Smooth muscle cell (in vitro differentiated cells): ENCODE measurements around the gene WDR83. TPM values are rescaled to one million over a fixed set of nuclear protein-coding genes. Genes with fewer than 3 reads are reported as not detected.

Experiments used
- DNase-seq: peaks from one replicate; lab custom pipeline; 2025; ENCODE audit not compliant: unreplicated experiment; lab: John Stamatoyannopoulos, UW
- H2AFZ ChIP-seq: fragments of 200-600 bp; sonication (generic); 2 replicates; pipeline ENCODE4 v1.6.0; 2016; ENCODE audit warnings: antibody characterized with exemption, low read depth, mild to moderate bottlenecking
- H3F3A ChIP-seq: fragments of 200-600 bp; sonication (generic); 2 replicates; pipeline ENCODE4 v1.6.0; 2017; ENCODE audit warnings: antibody characterized with exemption, low read depth
- H3K27ac ChIP-seq: fragments of 200-600 bp; sonication (generic); 2 replicates; pipeline ENCODE4 v1.5.1; 2016; ENCODE audit warnings: low read depth, mild to moderate bottlenecking
- H3K27me3 ChIP-seq: fragments of 200-600 bp; sonication (generic); 2 replicates; pipeline ENCODE4 v1.6.1; 2016; ENCODE audit warnings: low read depth, mild to moderate bottlenecking
- H3K36me3 ChIP-seq: fragments of 200-600 bp; sonication (generic); 2 replicates; pipeline ENCODE4 v1.5.1; 2016; ENCODE audit warnings: low read depth
- H3K4me1 ChIP-seq: fragments of 200-600 bp; sonication (generic); 2 replicates; pipeline ENCODE4 v1.5.1; 2016; ENCODE audit warnings: low read depth
- H3K4me2 ChIP-seq: fragments of 200-600 bp; sonication (generic); 2 replicates; pipeline ENCODE4 v1.6.0; 2016; ENCODE audit warnings: mild to moderate bottlenecking
- H3K4me3 ChIP-seq: fragments of 200-600 bp; sonication (generic); 2 replicates; pipeline ENCODE4 v1.5.1; 2016; ENCODE audit warnings: mild to moderate bottlenecking
- H3K79me2 ChIP-seq: fragments of 200-600 bp; sonication (generic); 2 replicates; pipeline ENCODE4 v1.6.0; 2016; ENCODE audit warnings: low read depth, mild to moderate bottlenecking
- H3K9ac ChIP-seq: fragments of 200-600 bp; sonication (generic); 2 replicates; pipeline ENCODE4 v1.6.0; 2016; ENCODE audit warnings: low read depth
- H3K9me3 ChIP-seq: fragments of 200-600 bp; sonication (generic); replicated peaks from 2 replicates; pipeline ENCODE4 v1.5.1; 2016; ENCODE audit warnings: low read depth
- H4K20me1 ChIP-seq: fragments of 200-600 bp; sonication (generic); 2 replicates; pipeline ENCODE4 v1.6.0; 2016; ENCODE audit warnings: low read depth
- WGBS: methylation state at CpG from one replicate; pipeline ENCODE4 v1.1.7; 2016; ENCODE audit warnings: low lambda C conversion rate; 5-methylcytosine and 5-hydroxymethylcytosine counted together
- polyA plus RNA-seq: library from polyadenylated mRNA; unstranded; fragments of >200 nt; fragmentation: Nextera tagmentation; extraction: Ambion mirVana; gene quantifications from 2 replicates; pipeline ENCODE4 v1.2.1, GENCODE V29; 2016
- total RNA-seq: library from RNA; depleted of rRNA; stranded (reverse); fragments of >200 nt; gene quantifications from 2 replicates; pipeline ENCODE4 v1.2.3, GENCODE V29; 2014
- TF ChIP-seq, protein P1 (sequence below): fragments of 200-600 bp; sonication (generic); IDR thresholded peaks from 2 replicates; pipeline ENCODE4 v1.5.1; 2017; ENCODE audit warnings: borderline replicate concordance, mild to moderate bottlenecking, antibody characterized with exemption; ENCODE audit not compliant: insufficient read depth, poor library complexity, severe bottlenecking

The WDR83 gene
- total and polyA plus RNA-seq, 2 experiments from 2014 or later, result 12.4 to 21.6 TPM

DNA sequence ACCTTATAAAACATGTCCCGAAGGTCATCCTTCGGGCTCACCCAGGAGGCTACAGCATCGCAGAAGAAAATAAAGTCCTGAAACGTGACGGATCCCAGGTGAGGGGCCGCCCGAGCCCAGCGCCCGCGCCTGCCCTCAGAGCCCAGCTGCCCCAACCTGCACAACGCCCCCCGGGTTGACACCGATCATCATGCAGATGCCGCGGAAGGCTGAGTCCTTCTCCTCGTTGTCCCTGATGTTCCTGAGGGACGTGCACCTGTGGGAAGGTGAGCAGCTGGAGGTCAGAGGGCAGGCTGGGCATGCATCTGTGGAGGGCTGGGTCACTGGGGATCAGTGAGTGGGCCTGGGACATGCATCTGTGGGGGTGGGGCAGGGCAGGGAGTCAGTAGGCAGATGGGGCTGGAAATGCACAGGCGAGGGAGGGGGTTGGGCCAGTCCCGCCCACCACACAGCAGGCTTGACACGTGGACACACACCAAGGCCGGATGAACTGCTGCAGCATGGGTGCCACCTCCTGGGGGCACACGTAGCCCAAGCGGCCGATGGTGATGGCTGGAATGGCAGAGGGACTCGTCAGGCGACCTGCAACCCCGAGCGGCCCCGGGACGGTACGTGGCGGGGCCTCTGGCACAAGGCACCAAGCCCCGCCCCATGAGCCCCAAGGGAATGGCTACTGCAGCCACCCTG lies 35.1 kb downstream of the WDR83 start:
- peaks cover 6% of the 10 kb centered on the region for H3F3A ChIP-seq
- no peaks in the 10 kb centered on the region for H3K36me3 ChIP-seq

GRCh38 chr19:12703046-12703445 lies 36.4 kb downstream of the WDR83 start:
- DNase-seq, result no peak
- no peaks in the 10 kb centered on the region for H3K27me3 ChIP-seq
- no peaks in the 10 kb centered on the region for H3K9me3 ChIP-seq
- WGBS, result 87% methylated on average over 9 of the region's 9 CpGs
- H3K4me2 ChIP-seq, result no peak overlapping the region
- H3K4me3 ChIP-seq, result no peak overlapping the region
- H3K9ac ChIP-seq, result no peak overlapping the region
- H3K4me1 ChIP-seq, result no peaks in the 10 kb centered on the region
- TF ChIP-seq, protein P1, sequence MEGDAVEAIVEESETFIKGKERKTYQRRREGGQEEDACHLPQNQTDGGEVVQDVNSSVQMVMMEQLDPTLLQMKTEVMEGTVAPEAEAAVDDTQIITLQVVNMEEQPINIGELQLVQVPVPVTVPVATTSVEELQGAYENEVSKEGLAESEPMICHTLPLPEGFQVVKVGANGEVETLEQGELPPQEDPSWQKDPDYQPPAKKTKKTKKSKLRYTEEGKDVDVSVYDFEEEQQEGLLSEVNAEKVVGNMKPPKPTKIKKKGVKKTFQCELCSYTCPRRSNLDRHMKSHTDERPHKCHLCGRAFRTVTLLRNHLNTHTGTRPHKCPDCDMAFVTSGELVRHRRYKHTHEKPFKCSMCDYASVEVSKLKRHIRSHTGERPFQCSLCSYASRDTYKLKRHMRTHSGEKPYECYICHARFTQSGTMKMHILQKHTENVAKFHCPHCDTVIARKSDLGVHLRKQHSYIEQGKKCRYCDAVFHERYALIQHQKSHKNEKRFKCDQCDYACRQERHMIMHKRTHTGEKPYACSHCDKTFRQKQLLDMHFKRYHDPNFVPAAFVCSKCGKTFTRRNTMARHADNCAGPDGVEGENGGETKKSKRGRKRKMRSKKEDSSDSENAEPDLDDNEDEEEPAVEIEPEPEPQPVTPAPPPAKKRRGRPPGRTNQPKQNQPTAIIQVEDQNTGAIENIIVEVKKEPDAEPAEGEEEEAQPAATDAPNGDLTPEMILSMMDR, result no peak
- no peak overlapping the region for H2AFZ ChIP-seq
- no peaks in the 10 kb centered on the region for H3K79me2 ChIP-seq
- H3F3A ChIP-seq, result peaks cover 5% of the 10 kb centered on the region
- no peaks in the 10 kb centered on the region for H3K36me3 ChIP-seq
- H3K27ac ChIP-seq, result no peak overlapping the region
- H4K20me1 ChIP-seq, result no peaks in the 10 kb centered on the region

More for the DNA sequence above, 35.1 kb downstream of the WDR83 start:
- WGBS, result 97% methylated on average over 31 of the region's 33 CpGs
- H3K27ac ChIP-seq, result no peak overlapping the region
- no peak overlapping the region for H3K4me3 ChIP-seq
- no peak for DNase-seq
- no peak overlapping the region for H3K9ac ChIP-seq
- no peaks in the 10 kb centered on the region for H3K4me1 ChIP-seq
- H3K4me2 ChIP-seq, result no peak overlapping the region
- no peaks in the 10 kb centered on the region for H3K27me3 ChIP-seq
- TF ChIP-seq, protein P1, result no peak
- no peaks in the 10 kb centered on the region for H3K9me3 ChIP-seq
- no peak overlapping the region for H2AFZ ChIP-seq
- H4K20me1 ChIP-seq, result no peaks in the 10 kb centered on the region
- no peaks in the 10 kb centered on the region for H3K79me2 ChIP-seq

DNA sequence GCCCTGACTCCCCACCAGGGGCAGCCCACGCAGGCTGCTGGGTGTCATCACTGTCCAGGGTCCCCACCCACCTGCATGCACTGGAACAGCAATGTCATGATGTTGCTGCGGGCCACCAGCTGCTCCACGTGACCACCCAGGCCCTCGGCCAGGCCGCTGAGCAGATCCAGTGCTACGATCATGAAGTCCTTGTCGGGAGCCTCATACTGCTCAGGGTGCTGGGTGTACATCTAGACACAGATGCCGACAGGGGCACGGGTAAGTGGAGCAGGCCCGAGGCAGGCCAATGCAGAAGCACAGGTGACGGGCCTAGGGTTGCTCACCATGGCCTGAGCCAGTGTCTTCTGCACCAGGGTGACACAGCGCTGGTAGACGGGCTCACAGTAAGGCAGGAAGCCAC lies 38.6 kb downstream of the WDR83 start:
- H3K36me3 ChIP-seq, result peaks cover 6% of the 10 kb centered on the region
- DNase-seq, result no peak
- H3K4me3 ChIP-seq, result no peak overlapping the region
- H3K4me1 ChIP-seq, result no peaks in the 10 kb centered on the region
- H3K9me3 ChIP-seq, result no peaks in the 10 kb centered on the region
- H3F3A ChIP-seq, result no peaks in the 10 kb centered on the region
- no peak overlapping the region for H2AFZ ChIP-seq
- no peak overlapping the region for H3K9ac ChIP-seq
- TF ChIP-seq, protein P1, result no peak
- H3K27me3 ChIP-seq, result no peaks in the 10 kb centered on the region
- no peak overlapping the region for H3K4me2 ChIP-seq
- H4K20me1 ChIP-seq, result no peaks in the 10 kb centered on the region
- 98% methylated on average over 13 of the region's 13 CpGs for WGBS
- no peak overlapping the region for H3K27ac ChIP-seq
- no peaks in the 10 kb centered on the region for H3K79me2 ChIP-seq

- DNase-seq, result no peak
- Histone ChIP-seq H3K27me3 (no peaks in the 10 kb centered on the region), H3K9ac (no peak overlapping the region), H3K4me3 (no peak overlapping the region), H3K4me1 (no peaks in the 10 kb centered on the region), H3K9me3 (no peaks in the 10 kb centered on the region), H3K36me3 (peaks cover 6% of the 10 kb centered on the region), H3F3A (no peaks in the 10 kb centered on the region), H3K79me2 (no peaks in the 10 kb centered on the region), H4K20me1 (no peaks in the 10 kb centered on the region), H2AFZ (no peak overlapping the region), H3K4me2 (no peak overlapping the region), H3K27ac (no peak overlapping the region)
- 96% methylated on average over 25 of the region's 29 CpGs for WGBS
- TF ChIP-seq, protein P1, result no peak
These were observed 39.2 kb downstream of the WDR83 start for GRCh38 chr19:12705654-12706331.
